ENCODE data around the gene SNAPC2. TPM values are rescaled to one million over a fixed set of nuclear protein-coding genes. Genes with fewer than 3 reads are reported as not detected.

SNAPC2 gene
- total and polyA plus RNA-seq, 12 donors: 8.2 to 38.2 (median 20.9) TPM

DNA sequence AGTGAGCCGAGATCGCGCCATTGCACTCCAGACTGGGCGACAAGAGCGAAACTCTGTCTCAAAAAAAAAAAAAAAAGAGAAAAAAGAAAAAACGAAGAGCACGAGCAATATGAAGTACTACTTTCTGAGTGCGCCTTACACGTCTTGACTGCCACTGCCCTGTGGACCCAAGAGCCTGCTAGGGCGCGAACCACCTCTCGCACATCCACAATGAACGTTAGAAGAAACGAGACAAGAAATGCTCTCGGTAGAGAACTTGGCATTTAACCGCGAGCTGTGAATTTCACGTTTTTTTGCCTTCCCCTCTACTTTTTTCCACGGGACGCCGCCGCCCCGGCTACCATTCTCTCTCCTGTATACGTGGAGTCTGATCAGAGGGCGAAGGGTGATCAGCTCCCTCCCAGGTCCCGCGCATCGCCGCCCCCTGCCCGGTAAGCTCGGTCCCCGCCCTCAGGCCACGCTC is 22.9 kb downstream of the SNAPC2 start:
- TF ChIP-seq, protein P1, sequence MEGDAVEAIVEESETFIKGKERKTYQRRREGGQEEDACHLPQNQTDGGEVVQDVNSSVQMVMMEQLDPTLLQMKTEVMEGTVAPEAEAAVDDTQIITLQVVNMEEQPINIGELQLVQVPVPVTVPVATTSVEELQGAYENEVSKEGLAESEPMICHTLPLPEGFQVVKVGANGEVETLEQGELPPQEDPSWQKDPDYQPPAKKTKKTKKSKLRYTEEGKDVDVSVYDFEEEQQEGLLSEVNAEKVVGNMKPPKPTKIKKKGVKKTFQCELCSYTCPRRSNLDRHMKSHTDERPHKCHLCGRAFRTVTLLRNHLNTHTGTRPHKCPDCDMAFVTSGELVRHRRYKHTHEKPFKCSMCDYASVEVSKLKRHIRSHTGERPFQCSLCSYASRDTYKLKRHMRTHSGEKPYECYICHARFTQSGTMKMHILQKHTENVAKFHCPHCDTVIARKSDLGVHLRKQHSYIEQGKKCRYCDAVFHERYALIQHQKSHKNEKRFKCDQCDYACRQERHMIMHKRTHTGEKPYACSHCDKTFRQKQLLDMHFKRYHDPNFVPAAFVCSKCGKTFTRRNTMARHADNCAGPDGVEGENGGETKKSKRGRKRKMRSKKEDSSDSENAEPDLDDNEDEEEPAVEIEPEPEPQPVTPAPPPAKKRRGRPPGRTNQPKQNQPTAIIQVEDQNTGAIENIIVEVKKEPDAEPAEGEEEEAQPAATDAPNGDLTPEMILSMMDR (IDR thresholded peaks at IDR 0.05): no peak
- no peak for TF ChIP-seq POLR2A (IDR thresholded peaks at IDR 0.05)
- peak in 1 of 7 donors; percentile 30 for DNase-seq
- H3K27me3 ChIP-seq: no peaks in the 10 kb centered on the region
- intact Hi-C loops (cut with DNase I): loop anchor here in 1 of 2 donors (10.0 kb wide), 1 partner anchor 312 kb away; no protein-coding TSS in a partner anchor
- H3K4me1 ChIP-seq (replicated peaks in 1 of 2): peaks cover 7 to 13% of the 10 kb centered on the region in 2 donors
- peak overlapping the region; percentile 48 to 97 (median 81) for H3K4me3 ChIP-seq
- H3K36me3 ChIP-seq (replicated peaks in 1 of 2): peaks cover 0 to 20% of the 10 kb centered on the region in 2 donors
- H3K27ac ChIP-seq: peak overlapping the region; percentile 81 to 97 (median 96)
- 1 to 8% (median 4%) methylated on average over 25 to 33 of the region's 33 CpGs for WGBS, 4 donors
- H3K9me3 ChIP-seq (replicated peaks in 1 of 3): no peaks in the 10 kb centered on the region

DNA sequence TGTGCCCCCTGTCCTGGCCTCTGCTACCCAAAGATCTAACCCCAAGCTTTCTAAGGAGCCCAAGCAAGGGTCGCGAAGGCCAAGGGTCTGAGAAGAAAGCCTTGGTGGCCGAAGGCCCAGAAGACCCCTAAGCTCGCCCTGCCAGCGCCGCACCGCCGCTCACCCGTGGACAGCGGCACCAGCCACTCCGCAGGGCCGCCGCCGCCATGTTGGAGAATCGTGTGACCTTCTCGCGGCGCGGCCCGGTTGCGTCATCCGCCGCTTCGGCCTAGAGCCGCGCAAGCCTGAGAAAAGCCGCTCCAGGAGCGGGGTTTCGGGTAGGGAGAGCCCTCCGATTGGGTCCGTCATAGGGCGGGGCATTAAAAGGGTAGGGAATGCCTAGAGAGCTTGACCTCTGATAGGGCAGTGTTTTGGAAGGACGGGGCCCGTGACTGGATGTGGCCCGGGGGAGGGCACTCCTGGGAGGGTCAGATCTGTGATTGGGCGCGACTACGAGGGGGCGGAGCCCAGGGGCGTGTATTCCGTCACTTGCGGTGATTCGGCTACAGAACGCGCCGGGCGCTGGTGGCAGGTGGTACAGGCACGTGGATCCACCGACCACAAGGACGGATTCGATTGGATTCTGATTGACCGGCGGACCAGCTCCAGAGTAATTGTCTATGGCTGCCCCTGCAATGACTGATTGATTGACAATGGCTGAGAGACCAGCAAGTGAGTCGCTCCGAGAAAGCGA is 23.5 kb downstream of the SNAPC2 start, which contains the start of gene TIMM44:
TSS of gene TIMM44 (minus strand) at position 223 of the 733 bp plus-strand sequence. CDS start at position 208, 15 bp downstream.
- Histone ChIP-seq H3K4me3 (peak within 1 kb of the TSS; percentile 48 to 97 (median 81)), H3K9me3 (replicated peaks in 1 of 3) (no peaks in the 10 kb centered on the region), H3K4me1 (replicated peaks in 1 of 2) (peaks cover 7 to 13% of the 10 kb centered on the region in 2 donors), H3K36me3 (replicated peaks in 1 of 2) (peaks cover 0 to 17% of the 10 kb centered on the region in 2 donors), H3K27ac (peak within 1 kb of the TSS; percentile 81 to 97 (median 96)), H3K27me3 (no peaks in the 10 kb centered on the region)
- intact Hi-C loops (cut with DNase I): loop anchor here (2.0 to 10.0 kb wide), 2 partner anchors 57 to 311 kb away; no protein-coding TSS in a partner anchor
- 0% methylated on average over 14 to 56 of the region's 56 CpGs for WGBS, 4 donors
- TF ChIP-seq POLR2A (IDR thresholded peaks at IDR 0.05): peak; percentile 56 to 90
- TF ChIP-seq, protein P1 (IDR thresholded peaks at IDR 0.05): no peak
- DNase-seq: peak; percentile 99 to 100 (median 100)

DNA sequence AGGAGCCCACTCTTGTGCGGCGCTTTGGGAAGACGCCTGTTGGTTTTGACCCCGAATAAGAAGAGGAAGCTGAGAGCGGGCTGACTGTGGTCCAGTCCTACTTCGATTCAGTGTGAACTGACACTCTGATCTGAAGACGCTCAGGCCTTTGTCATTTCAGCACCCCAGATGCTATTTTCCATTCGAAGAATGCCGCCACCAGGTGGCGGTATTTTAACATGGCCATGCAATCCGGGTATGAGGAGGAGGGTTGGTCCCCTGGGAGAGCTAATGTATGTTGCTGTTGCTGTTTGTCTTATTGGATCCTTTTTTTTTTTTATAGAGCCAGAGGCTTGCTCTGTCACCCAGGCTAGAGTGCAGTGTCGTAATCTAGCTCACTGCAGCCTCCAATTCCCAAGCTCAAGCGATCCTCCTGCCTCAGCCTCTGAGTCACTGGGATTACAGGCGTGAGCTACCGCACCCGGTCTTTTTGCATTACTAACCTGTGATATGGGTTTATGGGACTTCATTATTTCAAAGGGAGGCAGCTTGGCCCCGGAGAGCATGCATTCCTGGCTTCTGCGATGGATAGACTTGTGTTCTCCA is 24.1 kb downstream of the SNAPC2 start:
- Histone ChIP-seq H3K9me3 (replicated peaks in 1 of 3) (no peaks in the 10 kb centered on the region), H3K36me3 (replicated peaks in 1 of 2) (peaks cover 0 to 17% of the 10 kb centered on the region in 2 donors), H3K4me1 (replicated peaks in 1 of 2) (peaks cover 7 to 13% of the 10 kb centered on the region in 2 donors), H3K4me3 (peak overlapping the region in 2 of 4 donors; percentile 44 to 55), H3K27ac (peak overlapping the region; percentile 32 to 97 (median 96)), H3K27me3 (no peaks in the 10 kb centered on the region)
- DNase-seq: peak; percentile 84 to 96 (median 91)
- intact Hi-C loops (cut with DNase I): loop anchor here (2.0 to 10.0 kb wide), 2 partner anchors 57 to 311 kb away; no protein-coding TSS in a partner anchor
- TF ChIP-seq, protein P1 (IDR thresholded peaks at IDR 0.05): peak; percentile 84 to 97 (median 92)
- no peak for TF ChIP-seq POLR2A (IDR thresholded peaks at IDR 0.05)
- WGBS, 4 donors: 21 to 31% (median 29%) methylated on average over 16 to 18 of the region's 18 CpGs

DNA sequence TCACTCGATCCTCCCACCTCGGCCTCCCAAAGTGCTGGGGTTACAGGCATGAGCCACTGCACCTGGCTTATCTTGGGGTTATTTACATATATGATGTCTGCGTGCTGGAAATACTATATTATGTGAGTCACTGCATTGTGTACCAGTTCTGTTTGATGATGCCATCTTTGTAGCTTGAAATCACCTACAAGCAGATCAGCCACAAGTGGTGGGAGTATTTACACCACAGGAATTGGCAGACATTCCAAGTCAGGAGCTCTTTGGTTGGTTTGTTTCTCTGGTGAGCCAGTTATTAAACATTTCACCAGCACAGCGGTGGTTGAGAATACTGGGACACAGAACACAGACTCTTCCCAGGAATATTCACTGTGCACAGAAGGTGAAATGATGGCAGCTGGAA is 27.8 kb downstream of the SNAPC2 start:
- H3K9me3 ChIP-seq (replicated peaks in 1 of 3): no peaks in the 10 kb centered on the region
- WGBS, 4 donors: 90 to 96% (median 93%) methylated on average over 4 of the region's 4 CpGs
- no peaks in the 10 kb centered on the region for H3K27me3 ChIP-seq
- DNase-seq: no peak
- H3K4me3 ChIP-seq: no peak overlapping the region
- intact Hi-C loops (cut with DNase I): loop anchor here in 1 of 2 donors (10.0 kb wide), 1 partner anchor 307 kb away; no protein-coding TSS in a partner anchor
- no peak overlapping the region for H3K27ac ChIP-seq
- H3K36me3 ChIP-seq (replicated peaks in 1 of 2): no peaks in the 10 kb centered on the region
- no peaks in the 10 kb centered on the region for H3K4me1 ChIP-seq (replicated peaks in 1 of 2)
- no peak for TF ChIP-seq POLR2A (IDR thresholded peaks at IDR 0.05)
- TF ChIP-seq, protein P1 (IDR thresholded peaks at IDR 0.05): no peak

Measured in adrenal gland (tissue), 12 donors.